Measurements from ENCODE around the gene FAM120A. TPM values are rescaled to one million over a fixed set of nuclear protein-coding genes. Genes with fewer than 3 reads are reported as not detected.

FAM120A gene
- total and polyA plus RNA-seq, 2 of the 13 experiments (the other 11 are each of a cell fraction or from before 2014, with no cell fraction given) = 41.3 to 44.4 TPM

DNA sequence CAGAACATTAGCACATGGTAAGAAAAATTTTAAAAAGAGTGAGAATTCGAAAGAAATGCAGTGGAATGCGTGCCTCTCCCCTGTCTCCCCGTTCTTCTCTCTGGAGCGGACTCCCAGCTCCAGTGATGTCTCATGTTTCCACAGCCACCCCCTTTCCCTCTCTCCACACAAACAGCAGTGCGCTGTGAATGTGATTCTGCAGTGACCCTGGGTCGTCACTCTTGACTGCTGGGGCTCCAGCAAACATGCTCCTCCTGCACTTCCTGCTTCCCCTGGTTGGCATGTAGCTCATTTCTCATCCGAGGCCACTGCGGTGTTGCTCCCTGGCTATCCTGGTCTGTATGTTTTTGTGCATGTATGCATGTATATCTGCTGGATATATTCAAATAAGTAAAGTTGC lies 138.2 kb downstream of the FAM120A start (continued):
- TF ChIP-seq, protein P1, sequence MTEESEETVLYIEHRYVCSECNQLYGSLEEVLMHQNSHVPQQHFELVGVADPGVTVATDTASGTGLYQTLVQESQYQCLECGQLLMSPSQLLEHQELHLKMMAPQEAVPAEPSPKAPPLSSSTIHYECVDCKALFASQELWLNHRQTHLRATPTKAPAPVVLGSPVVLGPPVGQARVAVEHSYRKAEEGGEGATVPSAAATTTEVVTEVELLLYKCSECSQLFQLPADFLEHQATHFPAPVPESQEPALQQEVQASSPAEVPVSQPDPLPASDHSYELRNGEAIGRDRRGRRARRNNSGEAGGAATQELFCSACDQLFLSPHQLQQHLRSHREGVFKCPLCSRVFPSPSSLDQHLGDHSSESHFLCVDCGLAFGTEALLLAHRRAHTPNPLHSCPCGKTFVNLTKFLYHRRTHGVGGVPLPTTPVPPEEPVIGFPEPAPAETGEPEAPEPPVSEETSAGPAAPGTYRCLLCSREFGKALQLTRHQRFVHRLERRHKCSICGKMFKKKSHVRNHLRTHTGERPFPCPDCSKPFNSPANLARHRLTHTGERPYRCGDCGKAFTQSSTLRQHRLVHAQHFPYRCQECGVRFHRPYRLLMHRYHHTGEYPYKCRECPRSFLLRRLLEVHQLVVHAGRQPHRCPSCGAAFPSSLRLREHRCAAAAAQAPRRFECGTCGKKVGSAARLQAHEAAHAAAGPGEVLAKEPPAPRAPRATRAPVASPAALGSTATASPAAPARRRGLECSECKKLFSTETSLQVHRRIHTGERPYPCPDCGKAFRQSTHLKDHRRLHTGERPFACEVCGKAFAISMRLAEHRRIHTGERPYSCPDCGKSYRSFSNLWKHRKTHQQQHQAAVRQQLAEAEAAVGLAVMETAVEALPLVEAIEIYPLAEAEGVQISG (CRISPR knock-in tag; IDR thresholded peaks at IDR 0.05) = peak; percentile 51; the same call in 1 of the 2 replicates
- TF ChIP-seq ZFP36L2 (CRISPR knock-in tag; IDR thresholded peaks at IDR 0.05) (no peak), NAIF1 (CRISPR knock-in tag; IDR thresholded peaks at IDR 0.05; ENCODE audit: borderline replicate concordance) (no peak), ZNF746 (CRISPR knock-in tag; IDR thresholded peaks at IDR 0.05) (no peak), ZNF572 (CRISPR knock-in tag; IDR thresholded peaks at IDR 0.05) (no peak), ATF7-NPFF (CRISPR knock-in tag; IDR thresholded peaks at IDR 0.05; ENCODE audit: low read depth) (no peak), ZNF652 (CRISPR knock-in tag; IDR thresholded peaks at IDR 0.05; ENCODE audit: borderline replicate concordance, low read depth) (no peak), ZIK1 (CRISPR knock-in tag; IDR thresholded peaks at IDR 0.05; ENCODE audit: borderline replicate concordance, low read depth) (no peak), AGO2 (optimal IDR thresholded peaks at IDR 0.05; ENCODE audit: low read depth, low read length) (no peak), ZC3H4 (CRISPR knock-in tag; IDR thresholded peaks at IDR 0.05; ENCODE audit: borderline replicate concordance) (no peak), FOSL1 (CRISPR knock-in tag; IDR thresholded peaks at IDR 0.05; ENCODE audit: borderline replicate concordance) (no peak), ZC3H13 (CRISPR knock-in tag; IDR thresholded peaks at IDR 0.05) (no peak), CHD2 (IDR thresholded peaks at IDR 0.05; ENCODE audit: low read depth, low read length) (no peak), GZF1 (CRISPR knock-in tag; IDR thresholded peaks at IDR 0.05) (0 out of 2 replicates have a peak, but pooled peaks have one; percentile 33), ZNF773 (CRISPR knock-in tag; IDR thresholded peaks at IDR 0.05; ENCODE audit: borderline replicate concordance) (no peak), NRL (CRISPR knock-in tag; IDR thresholded peaks at IDR 0.05; ENCODE audit: borderline replicate concordance) (no peak), SSRP1 (CRISPR knock-in tag; IDR thresholded peaks at IDR 0.05) (no peak), ISL2 (CRISPR knock-in tag; IDR thresholded peaks at IDR 0.05) (no peak)
- TF ChIP-seq, protein P2, sequence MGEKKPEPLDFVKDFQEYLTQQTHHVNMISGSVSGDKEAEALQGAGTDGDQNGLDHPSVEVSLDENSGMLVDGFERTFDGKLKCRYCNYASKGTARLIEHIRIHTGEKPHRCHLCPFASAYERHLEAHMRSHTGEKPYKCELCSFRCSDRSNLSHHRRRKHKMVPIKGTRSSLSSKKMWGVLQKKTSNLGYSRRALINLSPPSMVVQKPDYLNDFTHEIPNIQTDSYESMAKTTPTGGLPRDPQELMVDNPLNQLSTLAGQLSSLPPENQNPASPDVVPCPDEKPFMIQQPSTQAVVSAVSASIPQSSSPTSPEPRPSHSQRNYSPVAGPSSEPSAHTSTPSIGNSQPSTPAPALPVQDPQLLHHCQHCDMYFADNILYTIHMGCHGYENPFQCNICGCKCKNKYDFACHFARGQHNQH (CRISPR knock-in tag; IDR thresholded peaks at IDR 0.05) = no peak
- TF ChIP-seq, protein P3, sequence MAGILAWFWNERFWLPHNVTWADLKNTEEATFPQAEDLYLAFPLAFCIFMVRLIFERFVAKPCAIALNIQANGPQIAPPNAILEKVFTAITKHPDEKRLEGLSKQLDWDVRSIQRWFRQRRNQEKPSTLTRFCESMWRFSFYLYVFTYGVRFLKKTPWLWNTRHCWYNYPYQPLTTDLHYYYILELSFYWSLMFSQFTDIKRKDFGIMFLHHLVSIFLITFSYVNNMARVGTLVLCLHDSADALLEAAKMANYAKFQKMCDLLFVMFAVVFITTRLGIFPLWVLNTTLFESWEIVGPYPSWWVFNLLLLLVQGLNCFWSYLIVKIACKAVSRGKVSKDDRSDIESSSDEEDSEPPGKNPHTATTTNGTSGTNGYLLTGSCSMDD (CRISPR knock-in tag; IDR thresholded peaks at IDR 0.05) = no peak
- TF ChIP-seq, protein P4, sequence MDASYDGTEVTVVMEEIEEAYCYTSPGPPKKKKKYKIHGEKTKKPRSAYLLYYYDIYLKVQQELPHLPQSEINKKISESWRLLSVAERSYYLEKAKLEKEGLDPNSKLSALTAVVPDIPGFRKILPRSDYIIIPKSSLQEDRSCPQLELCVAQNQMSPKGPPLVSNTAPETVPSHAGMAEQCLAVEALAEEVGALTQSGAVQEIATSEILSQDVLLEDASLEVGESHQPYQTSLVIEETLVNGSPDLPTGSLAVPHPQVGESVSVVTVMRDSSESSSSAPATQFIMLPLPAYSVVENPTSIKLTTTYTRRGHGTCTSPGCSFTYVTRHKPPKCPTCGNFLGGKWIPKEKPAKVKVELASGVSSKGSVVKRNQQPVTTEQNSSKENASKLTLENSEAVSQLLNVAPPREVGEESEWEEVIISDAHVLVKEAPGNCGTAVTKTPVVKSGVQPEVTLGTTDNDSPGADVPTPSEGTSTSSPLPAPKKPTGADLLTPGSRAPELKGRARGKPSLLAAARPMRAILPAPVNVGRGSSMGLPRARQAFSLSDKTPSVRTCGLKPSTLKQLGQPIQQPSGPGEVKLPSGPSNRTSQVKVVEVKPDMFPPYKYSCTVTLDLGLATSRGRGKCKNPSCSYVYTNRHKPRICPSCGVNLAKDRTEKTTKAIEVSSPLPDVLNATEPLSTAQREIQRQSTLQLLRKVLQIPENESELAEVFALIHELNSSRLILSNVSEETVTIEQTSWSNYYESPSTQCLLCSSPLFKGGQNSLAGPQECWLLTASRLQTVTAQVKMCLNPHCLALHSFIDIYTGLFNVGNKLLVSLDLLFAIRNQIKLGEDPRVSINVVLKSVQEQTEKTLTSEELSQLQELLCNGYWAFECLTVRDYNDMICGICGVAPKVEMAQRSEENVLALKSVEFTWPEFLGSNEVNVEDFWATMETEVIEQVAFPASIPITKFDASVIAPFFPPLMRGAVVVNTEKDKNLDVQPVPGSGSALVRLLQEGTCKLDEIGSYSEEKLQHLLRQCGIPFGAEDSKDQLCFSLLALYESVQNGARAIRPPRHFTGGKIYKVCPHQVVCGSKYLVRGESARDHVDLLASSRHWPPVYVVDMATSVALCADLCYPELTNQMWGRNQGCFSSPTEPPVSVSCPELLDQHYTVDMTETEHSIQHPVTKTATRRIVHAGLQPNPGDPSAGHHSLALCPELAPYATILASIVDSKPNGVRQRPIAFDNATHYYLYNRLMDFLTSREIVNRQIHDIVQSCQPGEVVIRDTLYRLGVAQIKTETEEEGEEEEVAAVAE (CRISPR knock-in tag; IDR thresholded peaks at IDR 0.05; ENCODE audit: borderline replicate concordance) = no peak

All from HepG2 (cell line).